HepG2 (cell line): ENCODE results near the gene RBCK1. TPM values are rescaled to one million over a fixed set of nuclear protein-coding genes. Genes with fewer than 3 reads are reported as not detected.

Source experiments
- CREB3 ChIP-seq: sonication (generic); formaldehyde crosslinking; IDR thresholded peaks from 2 replicates; pipeline ENCODE4 v1.5.0; 2020; ENCODE audit warnings: missing genetic modification reagents
- DNMT1 ChIP-seq: sonication (generic); formaldehyde crosslinking; IDR thresholded peaks from 2 replicates; pipeline ENCODE4 v1.5.1; 2020; ENCODE audit warnings: mild to moderate bottlenecking, missing genetic modification reagents
- EED ChIP-seq: sonication (generic); formaldehyde crosslinking; IDR thresholded peaks from 2 replicates; pipeline ENCODE4 v1.5.0; 2020; ENCODE audit warnings: mild to moderate bottlenecking, missing genetic modification reagents
- HOXD1 ChIP-seq: sonication (generic); formaldehyde crosslinking; IDR thresholded peaks from 2 replicates; pipeline ENCODE4 v1.5.0; 2020; ENCODE audit warnings: missing genetic modification reagents
- MAFG ChIP-seq: sonication (generic); formaldehyde crosslinking; IDR thresholded peaks from 2 replicates; pipeline ENCODE4 v1.5.1; 2020; ENCODE audit warnings: mild to moderate bottlenecking, missing genetic modification reagents
- MBNL3 ChIP-seq: fragments of 250-450 bp; sonication (Bioruptor Pico); conservative IDR thresholded peaks from 2 replicates; pipeline ENCODE4 v1.8.0; 2022; ENCODE audit warnings: mild to moderate bottlenecking, inconsistent platforms
- MLXIP ChIP-seq: sonication (generic); formaldehyde crosslinking; IDR thresholded peaks from 2 replicates; pipeline ENCODE4 v1.9.0; 2021; ENCODE audit warnings: missing genetic modification reagents, borderline replicate concordance
- NFATC3 ChIP-seq: sonication (generic); formaldehyde crosslinking; IDR thresholded peaks from 2 replicates; pipeline ENCODE4 v1.5.1; 2020; ENCODE audit warnings: mild to moderate bottlenecking, missing genetic modification reagents
- RFXAP ChIP-seq: sonication (generic); formaldehyde crosslinking; IDR thresholded peaks from 2 replicates; pipeline ENCODE4 v1.4.0; 2020; ENCODE audit warnings: missing genetic modification reagents, borderline replicate concordance
- RORA ChIP-seq: sonication (generic); formaldehyde crosslinking; IDR thresholded peaks from 2 replicates; pipeline ENCODE4 v1.5.0; 2020; ENCODE audit warnings: mild to moderate bottlenecking, missing genetic modification reagents, moderate library complexity
- RXRB ChIP-seq: IDR thresholded peaks from 2 replicates; pipeline ENCODE4 v1.6.1; 2016; ENCODE audit warnings: borderline replicate concordance, missing genetic modification reagents, missing compliant biosample characterization
- SALL2 ChIP-seq: sonication (generic); formaldehyde crosslinking; IDR thresholded peaks from 2 replicates; pipeline ENCODE4 v1.8.1; 2023; ENCODE audit warnings: mild to moderate bottlenecking, missing genetic modification reagents, inconsistent platforms
- SP140L ChIP-seq: sonication (generic); formaldehyde crosslinking; IDR thresholded peaks from 2 replicates; pipeline ENCODE4 v1.4.0; 2020; ENCODE audit warnings: missing genetic modification reagents, borderline replicate concordance
- SPEN ChIP-seq: sonication (generic); formaldehyde crosslinking; IDR thresholded peaks from 2 replicates; pipeline ENCODE4 v1.5.1; 2020; ENCODE audit warnings: low read depth, mild to moderate bottlenecking, missing genetic modification reagents
- THAP8 ChIP-seq: sonication (generic); formaldehyde crosslinking; IDR thresholded peaks from 2 replicates; pipeline ENCODE4 v1.5.1; 2020; ENCODE audit warnings: missing genetic modification reagents, mild to moderate bottlenecking, borderline replicate concordance
- YEATS4 ChIP-seq: sonication (generic); formaldehyde crosslinking; IDR thresholded peaks from 2 replicates; pipeline ENCODE4 v1.4.0; 2020; ENCODE audit warnings: missing genetic modification reagents, borderline replicate concordance
- ZFP62 ChIP-seq: sonication (generic); formaldehyde crosslinking; IDR thresholded peaks from 2 replicates; pipeline ENCODE4 v1.4.0; 2020; ENCODE audit warnings: missing genetic modification reagents
- ZNF12 ChIP-seq: sonication (generic); formaldehyde crosslinking; IDR thresholded peaks from 2 replicates; pipeline ENCODE4 v1.5.0; 2020; ENCODE audit warnings: missing genetic modification reagents
- ZNF414 ChIP-seq: sonication (generic); formaldehyde crosslinking; IDR thresholded peaks from 2 replicates; pipeline ENCODE4 v1.5.0; 2020; ENCODE audit warnings: missing genetic modification reagents
- ZNF503 ChIP-seq: sonication (generic); formaldehyde crosslinking; IDR thresholded peaks from 2 replicates; pipeline ENCODE4 v1.4.0; 2020; ENCODE audit warnings: missing genetic modification reagents
- ZNF784 ChIP-seq: sonication (generic); formaldehyde crosslinking; IDR thresholded peaks from 2 replicates; pipeline ENCODE4 v1.5.1; 2020; ENCODE audit warnings: missing genetic modification reagents, mild to moderate bottlenecking, borderline replicate concordance
- ZNF883 ChIP-seq: sonication (generic); formaldehyde crosslinking; IDR thresholded peaks from 2 replicates; pipeline ENCODE4 v1.5.1; 2020; ENCODE audit warnings: mild to moderate bottlenecking, missing genetic modification reagents; ENCODE audit errors: not compliant biosample characterization
- polyA plus RNA-seq, 8 experiments: library from polyadenylated mRNA; depleted of rRNA in 3 of 8; stranded (reverse) in 7 of 8; unstranded in 1 of 8; fragments of >200 nt; fragmentation: Illumina TruSeq in 4 of 8; extraction: Trizol in 4 of 8; gene quantifications; 2 replicates each; pipeline versions ENCODE4 v1.2.1 to v1.2.3, GENCODE V29; 2011 to 2016; ENCODE audit warnings: low read depth in 4 of 8, missing spikeins in 1 of 8, mixed read lengths in 1 of 8; ENCODE audit not compliant: insufficient read depth in 1 of 8
- total RNA-seq, 5 experiments: library from RNA; depleted of rRNA; stranded (reverse); fragments of >200 nt; fragmentation: Illumina TruSeq; extraction: Trizol; gene quantifications; 2 replicates each; pipeline ENCODE4 v1.2.3, GENCODE V29; 2016; ENCODE audit warnings: low read depth in 1 of 5

The RBCK1 gene
- total and polyA plus RNA-seq, 2 of the 13 experiments (the other 11 are each of a cell fraction or from before 2014, with no cell fraction given) = 149 to 215 TPM

- TF ChIP-seq ZNF784 (no peak), MBNL3 (CRISPR knock-in tag) (no peak), RXRB (CRISPR knock-in tag) (no peak), RFXAP (CRISPR knock-in tag) (no peak; the same call in 1 of the 2 replicates), SPEN (no peak), SALL2 (CRISPR knock-in tag) (no peak; the same call in 1 of the 2 replicates), ZFP62 (no peak), SP140L (no peak), THAP8 (CRISPR knock-in tag) (no peak), MLXIP (CRISPR knock-in tag) (no peak), DNMT1 (CRISPR knock-in tag) (no peak), ZNF12 (CRISPR knock-in tag) (no peak), ZNF503 (CRISPR knock-in tag) (no peak), NFATC3 (CRISPR knock-in tag) (no peak), ZNF883 (no peak), CREB3 (CRISPR knock-in tag) (no peak), YEATS4 (CRISPR knock-in tag) (no peak), HOXD1 (no peak), RORA (no peak), ZNF414 (no peak), EED (peak; percentile 94), MAFG (CRISPR knock-in tag) (no peak)
Observed at GRCh38 chr20:363319-364078, 44.6 kb upstream of the RBCK1 start (continued).
